ENCODE data around the gene SHC1.

SHC1 gene

DNA sequence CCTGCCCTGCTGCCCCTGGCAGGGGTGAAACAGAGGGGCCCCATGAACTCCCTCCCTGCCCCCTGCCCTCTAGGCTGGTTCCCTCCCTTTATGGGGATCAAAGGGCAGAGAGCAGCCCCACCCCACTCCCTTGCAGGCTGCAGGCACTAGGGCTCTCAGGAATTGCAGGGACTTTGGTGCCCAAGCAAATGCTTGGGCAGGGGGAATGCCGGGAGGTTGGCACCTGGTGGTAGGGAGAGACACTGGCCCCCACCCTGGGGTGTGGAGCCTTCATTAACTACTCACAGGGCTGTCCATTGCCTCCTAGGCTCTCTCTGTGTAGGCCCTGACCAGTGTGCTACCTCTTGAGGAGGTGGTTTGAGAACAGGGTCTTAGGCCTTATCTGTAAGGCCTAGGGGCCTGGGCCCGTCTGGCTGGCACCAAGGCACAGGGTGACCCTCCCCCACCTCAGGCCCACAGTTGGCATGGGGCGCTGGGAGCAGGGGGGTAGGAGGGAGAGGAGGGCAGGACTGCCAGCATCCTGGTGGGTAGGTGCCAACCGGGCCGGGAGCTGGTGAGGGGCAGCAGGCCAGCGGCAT is 36.8 kb upstream of the SHC1 start:
- no peak for DNase-seq

DNA sequence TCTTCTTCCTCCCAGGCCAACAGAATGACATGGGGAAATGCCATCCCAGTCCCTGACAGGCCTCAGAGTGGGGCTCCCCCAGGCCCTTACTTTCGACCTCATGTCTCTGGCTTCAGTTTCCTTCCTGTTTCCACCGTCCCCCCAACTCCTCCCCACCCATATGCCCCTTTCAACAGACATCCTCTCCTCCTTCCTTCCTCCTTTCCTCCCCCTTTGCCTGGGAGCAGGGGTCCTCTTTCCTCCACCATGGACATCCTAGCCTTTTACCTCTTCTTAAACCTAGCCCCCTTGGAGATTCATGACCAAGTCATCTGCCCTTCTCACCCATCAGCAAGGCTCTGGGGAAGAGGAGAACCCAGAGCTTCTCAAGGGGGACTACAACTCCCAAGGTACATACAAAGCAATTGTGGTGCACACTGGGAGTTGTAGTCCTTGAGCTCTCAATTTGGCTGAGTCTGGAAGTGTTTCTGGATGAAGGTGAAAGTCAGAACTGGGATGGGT is 36.1 kb upstream of the SHC1 start:
- peak; percentile 58 for DNase-seq

DNA sequence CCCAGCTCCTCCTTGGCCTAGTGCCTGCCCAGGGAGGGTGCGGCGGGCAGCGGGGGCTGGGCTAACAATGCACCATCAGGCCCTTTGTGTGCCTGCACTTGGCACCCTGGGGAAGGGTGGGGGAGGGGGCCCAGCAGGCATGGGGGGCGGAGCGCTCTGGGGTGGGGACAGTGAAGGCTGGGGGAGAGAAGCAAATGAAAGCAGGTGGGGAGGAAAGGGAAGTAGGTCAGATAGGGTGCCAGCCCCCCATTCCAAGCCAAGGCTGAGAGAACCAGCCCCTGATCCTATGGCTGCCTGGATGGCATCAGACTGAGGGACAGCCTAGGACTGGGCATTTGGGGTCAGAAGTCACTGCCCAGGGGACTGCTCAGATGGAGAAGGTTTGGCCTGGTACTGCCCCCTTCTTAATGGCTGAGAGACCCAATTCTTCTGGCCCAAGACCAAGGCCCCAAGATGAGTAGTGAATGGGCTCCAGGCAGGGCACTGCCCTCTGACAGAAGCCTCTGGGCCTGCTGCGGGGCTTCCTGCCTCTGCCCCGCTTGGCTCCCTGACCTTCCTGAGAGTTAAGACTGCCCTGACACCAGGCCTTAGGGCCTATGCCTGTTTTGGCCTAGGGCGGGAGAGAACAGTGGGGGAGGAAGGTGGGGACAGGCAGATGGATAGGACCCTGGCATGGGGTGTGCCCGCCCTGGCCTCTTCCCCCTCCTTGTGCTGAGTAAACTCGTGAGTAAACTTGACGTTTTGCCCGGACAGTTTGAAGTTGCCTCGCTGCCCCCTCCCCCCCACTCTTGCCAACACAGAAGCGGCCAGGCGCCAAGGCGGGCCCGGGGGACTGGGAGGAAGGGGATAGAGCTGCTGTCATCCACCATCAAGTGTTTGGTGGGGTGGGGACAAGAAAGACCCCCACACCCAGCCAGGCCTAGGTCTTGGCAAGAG is 34.8 kb upstream of the SHC1 start:
- DNase-seq = no peak

DNA sequence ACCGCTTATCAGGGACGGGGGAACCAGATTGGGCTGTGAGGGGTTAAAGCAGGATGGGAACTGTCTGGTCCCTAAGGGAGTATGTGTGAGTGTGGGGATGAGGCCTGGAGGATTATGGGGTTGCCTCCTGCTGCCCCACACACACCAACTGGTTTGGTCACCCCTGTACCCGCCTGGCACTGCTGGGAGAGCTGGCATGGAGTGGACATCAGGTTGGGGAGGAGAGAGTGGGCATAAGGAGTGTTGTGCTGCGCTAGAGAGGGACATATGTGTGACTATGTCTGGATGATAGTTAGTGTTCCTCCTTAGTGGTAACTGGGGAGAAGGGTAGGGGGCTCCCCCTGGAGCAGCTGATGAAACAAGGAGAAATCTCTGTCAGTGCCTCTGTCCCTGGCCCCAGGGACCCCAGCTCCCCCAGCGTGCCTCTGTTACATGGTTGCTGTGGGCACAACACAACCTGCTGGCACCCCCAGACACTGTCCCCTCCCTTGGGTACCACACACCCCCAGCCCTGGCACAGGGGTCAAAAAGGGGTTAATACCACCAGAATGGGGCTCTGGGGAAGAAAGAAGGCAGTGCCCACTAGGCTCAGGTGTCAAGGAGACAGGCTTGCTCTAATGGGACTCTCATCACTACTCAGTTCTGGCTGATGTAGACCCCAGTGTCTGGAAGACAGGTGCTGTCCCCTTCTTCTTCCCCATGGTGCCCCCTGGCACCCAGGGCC is 34.0 kb upstream of the SHC1 start:
- peak; percentile 66 for DNase-seq

DNA sequence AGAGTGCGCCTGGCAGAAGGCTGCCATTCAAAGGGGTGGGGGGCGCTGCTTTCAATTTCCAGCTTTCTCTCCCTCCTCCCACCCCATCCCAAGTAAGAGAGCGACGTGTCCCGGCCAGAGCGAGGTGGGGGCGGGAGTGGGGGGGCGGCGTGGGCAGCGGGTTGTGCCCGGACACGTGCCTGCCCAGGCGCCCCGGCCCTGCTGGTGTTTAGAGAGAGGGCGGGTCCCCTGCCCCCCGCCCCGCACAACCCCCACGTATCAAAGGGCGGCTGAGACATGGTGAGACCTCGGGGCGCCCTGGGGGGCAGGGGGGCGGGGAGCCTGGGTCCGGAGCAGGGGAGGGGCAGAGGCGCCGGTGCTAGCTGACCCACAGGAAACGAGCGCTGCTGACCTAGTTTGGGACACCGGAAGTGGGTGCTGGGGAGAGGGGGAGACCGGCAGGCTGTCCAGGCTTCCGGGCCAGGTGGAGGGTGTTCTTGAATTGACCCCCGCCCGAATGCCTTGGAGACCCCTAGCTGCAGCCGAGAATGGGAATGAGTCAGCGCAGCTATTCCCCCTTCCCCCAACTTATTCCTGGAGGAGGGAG is 33.3 kb upstream of the SHC1 start:
- peak; percentile 83 for DNase-seq

DNA sequence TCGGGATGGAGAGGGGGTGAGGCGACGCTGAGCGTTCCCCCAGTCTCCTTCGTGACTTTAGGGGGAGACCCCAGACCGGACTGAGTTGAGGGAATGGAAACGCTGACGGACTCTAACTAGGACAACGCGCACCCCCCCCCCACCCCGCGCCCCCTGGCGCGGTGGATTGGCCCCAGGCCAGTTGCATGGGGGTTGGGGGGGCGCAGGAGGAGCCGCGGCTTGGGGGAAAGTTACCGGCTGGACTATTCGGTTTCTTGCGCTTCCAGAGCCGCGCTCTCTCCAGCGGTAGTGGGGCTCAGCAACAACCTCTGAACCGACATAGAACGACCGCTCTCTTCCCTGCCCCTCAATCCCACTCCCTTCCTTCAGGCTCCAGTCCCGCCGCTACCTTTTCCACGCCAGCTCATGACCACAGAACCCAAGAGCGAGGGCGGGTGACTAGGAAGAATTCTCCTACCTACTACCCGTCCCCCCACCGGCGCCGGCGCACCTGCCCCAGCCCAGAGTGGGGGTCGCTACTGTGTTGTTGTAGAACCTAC is 32.7 kb upstream of the SHC1 start:
- peak; percentile 68 for DNase-seq

DNA sequence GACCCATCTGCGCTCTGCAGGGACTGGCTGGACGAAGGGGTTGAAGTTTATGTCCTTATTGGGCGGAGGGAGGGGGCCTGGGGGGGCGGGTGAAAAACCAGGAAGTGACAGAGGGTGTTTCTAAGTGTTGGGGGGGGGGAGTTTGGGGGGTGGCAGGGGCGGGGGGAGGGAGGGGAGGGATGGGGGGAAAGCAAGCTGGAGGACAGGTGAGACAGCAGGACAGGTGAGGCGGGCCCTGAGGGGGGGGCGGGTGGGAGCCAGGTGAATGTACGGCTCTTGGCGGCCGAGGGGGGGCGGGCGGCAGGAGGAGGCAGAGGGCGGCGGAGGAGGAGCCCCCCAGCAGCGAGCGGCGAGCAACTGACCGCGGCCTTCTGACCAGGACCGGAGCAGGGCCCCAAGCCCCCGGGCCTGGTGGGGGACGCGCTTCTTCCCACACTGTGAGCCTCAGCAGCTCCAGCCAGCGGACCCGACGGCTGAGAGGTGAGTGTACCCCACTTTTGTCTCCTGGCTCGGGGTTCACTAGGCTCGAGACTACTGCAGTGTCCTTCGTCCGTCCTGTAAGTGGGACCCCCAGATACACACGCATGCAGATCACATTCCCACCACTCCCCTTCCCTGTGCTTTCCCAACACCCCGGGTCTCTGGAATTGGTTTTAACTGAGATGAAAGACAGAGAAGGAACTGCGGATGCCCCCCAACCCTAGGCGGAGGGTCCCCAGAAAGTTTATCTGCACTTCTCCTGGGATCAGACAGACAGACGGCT is 32.1 kb upstream of the SHC1 start, which contains the start of gene ZBTB7B:
Gene ZBTB7B (plus strand): TSS at position 339 of the 763 bp plus-strand sequence. CDS start 11,859 bp downstream, outside the sequence.
- peak; percentile 68 for DNase-seq

DNA sequence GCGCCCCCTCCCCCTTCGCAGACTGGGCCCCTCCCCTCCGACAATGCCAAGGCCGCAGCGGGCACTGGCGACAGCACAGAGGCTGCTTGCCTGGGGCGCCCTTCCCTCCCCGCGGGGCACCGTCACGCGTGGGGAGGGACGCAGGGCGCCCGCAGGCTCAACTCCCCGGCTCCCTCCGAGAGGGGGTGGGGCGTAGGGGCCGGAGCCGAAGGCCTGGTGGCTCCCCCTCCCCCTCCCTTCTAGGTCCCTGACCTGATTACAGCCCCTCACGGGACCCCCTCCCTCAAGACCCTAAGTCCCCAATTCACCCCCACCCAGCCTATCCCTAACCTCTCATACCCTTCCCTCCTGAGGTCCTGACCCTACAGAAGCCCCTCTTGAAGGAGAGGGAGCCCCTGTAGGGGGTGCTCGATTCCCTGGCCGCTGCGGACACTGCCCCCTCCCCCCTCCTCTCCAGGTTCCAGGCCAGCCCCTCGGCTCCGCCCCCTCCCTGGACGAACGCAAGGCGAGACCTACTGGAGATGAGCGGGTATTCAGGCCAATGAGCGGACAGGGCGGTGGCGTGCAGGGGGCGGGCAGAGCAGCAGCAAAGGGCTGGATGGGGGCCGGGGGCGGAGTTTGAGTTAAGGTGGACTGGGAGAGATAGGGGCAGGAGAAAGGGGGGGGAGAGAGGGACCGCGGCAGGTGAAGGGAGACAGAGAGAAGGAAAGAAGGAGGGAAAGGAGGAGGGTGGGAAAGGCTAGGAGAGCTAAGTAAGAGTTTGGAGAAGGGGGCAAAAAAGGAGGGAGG is 31.3 kb upstream of the SHC1 start:
- DNase-seq = peak; percentile 99

DNA sequence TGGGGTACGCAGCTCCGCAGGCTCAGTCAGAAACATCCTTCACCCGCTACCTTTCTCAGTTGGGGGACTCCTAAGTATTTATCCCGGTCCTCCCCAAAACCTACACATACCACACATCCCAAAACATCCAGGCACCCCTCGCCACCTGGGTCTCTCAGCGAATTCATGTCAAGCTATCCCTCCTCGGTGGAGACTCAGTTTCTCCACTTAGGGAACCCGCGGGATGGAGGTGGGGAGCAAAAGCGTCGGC is 30.8 kb upstream of the SHC1 start:
- DNase-seq = no peak

DNA sequence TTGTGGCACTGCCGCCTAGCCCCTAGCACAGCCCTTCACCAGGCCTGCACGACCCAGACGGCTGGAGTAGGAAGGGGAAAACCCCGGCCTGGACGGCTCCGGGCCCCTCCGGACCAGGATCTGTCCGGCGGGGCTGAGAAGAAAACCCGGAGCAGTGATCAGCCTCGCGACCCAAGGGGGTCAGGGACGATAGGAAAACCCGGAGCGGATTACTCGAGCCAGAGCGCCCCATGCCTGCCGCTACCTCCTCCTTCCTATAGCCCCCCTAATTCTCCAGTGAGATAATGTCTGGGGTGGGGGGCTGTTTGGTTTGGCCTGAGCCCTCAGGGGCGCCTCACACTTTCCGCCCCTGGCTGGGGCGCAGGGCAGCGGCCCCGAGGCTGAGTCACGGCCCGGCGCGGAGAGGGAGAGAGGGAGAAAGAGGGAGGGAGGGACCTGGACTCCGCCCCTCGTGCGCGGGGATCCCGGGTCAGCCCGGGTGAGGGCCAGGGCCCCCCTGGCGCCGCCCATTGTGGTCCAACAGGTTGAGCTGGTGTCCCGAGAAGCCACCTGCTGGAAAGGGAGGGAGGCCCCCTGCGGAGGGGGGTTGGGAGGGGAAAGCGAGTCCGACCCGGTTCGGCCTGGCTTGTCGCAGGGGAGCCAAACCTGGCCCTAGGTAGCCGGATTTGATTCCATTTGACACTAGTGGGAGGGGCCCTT is 30.3 kb upstream of the SHC1 start:
- peak; percentile 97 for DNase-seq

DNA sequence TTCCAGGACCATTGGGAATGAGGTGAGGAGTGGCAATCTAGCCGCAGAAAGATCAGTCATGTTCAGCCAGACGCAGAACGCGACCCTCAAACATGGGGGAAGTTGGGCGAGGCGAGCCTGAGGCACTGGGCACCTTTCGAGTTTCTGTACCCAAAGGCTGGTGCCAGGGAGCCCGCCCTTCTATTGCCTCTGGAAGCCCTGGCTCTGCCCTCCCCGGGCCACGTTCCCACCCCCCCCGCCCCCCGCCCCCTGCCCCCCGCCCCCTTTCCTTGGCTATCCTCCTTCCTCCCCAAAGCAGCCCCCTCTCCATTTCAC is 29.8 kb upstream of the SHC1 start:
- DNase-seq = no peak

DNA sequence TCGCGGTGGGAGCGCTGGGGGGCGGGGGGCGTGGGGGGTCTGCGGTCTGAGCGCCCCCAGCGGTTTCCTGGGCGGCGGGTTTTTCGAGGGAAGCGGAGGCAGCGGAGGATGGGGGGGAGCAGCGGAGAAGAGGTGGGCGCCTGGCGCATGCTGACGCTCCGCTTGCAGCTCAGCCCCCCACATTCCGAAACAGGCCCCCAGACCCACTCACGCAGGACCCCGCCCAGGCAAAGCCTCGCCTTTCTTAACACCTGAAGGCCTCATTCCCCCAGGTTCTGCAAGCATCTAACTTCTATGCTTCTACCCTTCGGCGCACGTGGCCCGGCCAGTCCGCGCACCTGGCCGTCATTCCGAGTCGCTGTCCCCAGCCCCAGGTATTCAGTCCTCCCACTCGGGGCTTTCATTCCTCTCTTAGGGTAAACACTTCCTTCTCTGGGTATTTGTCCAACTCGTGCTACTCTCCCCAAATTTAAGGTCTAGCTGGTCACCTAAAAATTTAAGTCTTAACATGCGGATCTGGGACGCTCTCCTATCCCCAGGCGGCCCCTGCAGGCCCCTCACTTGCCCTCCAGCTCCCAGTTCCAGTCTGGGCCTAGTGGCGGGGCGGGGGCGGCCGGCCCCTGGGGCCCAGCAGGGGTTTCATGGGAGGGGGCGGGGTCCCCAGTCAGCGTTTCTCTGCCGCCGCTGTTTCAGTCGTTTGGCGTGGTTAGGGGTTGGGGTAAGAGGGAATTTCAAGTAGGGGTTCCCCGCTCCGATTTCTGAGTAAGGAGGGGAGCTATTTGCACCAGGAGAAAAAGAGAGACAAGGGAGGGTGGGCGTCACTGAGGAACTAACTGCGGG is 29.2 kb upstream of the SHC1 start:
- DNase-seq = peak; percentile 92

DNA sequence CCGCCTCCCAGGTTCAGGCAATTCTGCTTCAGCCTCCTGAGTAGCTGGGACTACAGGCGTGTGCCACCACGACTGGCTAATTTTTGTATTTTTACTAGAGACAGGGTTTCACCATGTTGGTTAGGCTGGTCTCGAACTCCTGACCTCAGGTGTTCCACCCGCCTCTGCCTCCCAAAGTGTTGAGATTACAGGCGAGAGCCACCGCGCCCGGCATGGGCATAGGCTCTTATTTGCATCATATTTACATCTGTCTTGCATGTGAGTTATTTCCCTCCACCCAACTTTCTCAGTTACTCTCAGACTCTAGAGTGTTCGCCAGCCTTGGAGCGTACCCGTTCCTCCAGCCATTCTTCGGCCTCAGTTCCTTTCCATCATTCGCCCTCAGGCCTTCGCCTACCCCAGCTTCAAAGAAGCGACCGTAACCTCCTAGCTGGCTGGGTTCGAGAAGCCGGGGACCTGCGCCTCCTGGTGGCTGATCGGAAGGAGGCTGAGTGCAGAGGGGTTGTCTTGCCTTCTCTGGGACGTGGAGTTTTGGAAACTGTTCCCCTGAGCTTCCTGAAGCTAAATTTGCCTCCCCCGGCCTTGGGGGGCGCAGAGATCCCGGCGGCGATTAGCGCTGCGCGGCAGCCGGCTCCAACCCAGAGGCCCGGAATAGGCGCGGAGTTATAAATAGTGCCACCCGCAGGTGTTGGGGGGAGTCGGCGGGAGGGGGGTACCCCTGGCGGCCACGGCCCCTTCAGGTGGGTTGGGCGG is 28.4 kb upstream of the SHC1 start:
- peak; percentile 94 for DNase-seq

DNA sequence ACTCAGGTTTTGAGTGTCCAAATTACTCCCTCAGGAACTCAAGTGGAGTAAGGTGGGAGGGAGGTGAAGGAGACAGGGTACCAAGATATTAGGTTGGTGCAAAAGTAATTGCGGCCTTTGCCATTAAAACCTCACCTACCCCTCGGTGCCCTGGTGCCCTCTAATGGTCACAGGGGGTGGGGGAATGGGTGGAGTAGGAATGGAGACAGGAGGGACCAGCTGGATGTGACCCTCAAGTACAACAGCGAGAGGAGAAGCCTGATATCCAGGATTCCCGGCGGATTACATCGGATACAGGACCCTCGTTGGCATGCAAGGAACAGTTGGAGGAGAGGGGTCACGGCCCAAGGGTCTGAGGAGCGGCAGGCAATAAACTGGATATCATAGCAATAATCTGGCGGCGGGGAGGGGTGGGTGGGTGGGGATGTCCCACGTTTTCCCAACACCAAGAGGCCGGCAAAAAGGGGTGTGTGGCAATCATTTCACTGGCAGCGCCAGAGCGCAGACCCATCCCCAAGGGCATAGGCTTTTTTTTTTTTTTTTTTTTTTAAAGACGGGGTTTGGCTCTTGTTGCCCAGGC is 27.7 kb upstream of the SHC1 start:
- no peak for DNase-seq

DNA sequence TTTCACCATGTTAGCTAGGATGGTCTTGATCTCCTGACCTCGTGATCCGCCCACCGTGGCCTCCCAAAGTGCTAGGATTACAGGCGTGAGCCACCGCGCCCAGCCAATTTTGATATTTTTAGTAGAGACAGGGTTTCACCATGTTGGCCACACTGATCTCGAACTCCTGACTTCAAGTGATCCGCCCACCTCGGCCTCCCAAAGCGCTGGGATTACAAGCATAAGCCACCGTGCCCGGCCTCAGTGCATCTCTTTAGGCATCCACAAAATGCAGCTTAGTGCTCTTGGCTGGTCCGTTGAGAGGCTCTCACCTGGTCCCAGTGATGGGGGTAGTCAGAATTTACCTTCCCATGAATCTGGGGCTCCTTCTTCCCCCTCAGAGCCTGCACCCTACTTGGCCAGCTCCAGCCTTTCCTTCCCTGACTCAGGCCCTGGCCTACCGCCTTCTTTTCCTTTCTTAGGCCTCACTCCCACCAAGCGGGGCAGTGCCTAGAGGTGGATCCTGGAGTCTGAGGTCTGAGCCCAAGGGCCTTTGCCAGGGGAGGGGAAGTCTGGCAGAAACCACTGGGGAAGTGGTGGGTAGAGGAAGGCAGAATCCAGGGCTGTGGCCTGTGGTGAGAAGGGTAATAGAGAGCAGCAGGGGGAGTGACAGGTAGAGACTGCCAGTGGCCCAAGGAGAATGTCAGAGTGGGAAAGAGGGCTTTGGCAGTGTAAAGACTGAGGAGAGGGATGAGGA is 26.6 kb upstream of the SHC1 start:
- DNase-seq = no peak

DNA sequence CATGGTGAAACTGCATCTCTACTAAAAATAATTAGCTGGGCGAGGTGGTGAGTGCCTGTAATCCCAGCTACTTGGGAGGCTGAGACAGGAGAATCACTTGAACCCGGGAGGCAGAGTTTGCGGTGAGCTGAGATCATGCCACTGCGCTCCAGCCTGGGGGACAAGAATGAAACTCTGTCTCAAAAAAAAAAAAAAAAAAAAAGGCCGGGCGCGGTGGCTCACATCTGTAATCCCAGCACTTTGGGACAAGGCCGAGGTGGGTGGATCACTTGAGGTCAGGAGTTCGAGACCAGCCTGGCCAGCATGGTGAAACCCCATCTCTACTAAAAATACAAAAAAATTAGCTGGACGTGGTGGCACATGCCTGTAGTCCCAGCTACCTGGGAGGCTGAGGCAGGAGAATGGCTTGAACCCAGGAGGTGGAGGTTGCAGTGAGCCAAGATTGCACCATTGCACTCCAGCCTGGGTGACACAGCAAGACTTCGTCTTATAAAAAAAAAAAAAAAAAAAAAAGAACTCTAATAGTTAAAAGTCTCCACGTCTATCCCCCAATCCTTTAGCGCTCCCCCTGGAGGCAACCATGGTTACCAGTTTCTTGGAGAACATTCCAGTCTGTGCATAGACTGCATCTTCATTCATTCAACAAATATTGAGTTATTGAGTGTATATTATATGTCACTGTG is 24.9 kb upstream of the SHC1 start:
- peak; percentile 89 for DNase-seq

DNA sequence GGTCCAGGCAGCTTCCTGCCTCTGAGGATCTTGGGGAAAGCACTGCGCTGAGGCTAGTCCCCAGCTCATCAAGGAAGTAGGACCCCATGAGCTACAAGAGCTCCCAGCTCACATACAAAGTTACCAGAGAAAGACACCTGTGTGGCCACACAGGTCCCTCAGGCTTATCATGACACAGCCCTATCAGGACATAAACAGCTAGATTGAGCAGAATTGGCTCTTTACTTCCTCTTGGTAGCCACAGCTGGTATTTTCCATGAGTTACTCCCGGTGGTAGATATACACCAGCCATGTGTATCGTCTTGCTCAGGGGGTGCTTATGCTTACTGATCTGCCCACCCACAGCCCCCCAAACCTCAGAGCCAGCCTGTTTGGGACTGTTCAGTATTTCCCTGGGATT is 24.0 kb upstream of the SHC1 start:
- DNase-seq = peak; percentile 74

DNA sequence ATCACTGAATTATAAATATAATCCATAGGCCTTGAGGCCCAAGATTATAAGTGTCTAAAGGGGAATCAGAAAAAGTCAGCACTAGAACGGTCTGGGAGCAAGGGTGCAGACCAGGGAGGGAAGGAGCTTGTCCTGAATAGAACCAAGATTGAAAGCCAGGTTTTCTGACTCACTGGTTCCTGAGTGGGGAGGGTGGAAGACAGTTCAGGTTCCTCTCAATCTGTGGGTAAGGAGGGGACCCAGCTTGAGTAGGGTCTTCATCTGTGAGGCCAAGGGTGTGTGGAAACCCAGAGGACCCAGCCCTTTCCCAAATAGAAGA is 23.7 kb upstream of the SHC1 start:
- peak; percentile 60 for DNase-seq

Measured in OCI-M1 (cell line).